ENCODE measurements around the gene SYK. TPM values are rescaled to one million over a fixed set of nuclear protein-coding genes. Genes with fewer than 3 reads are reported as not detected.

The SYK gene
- total RNA-seq, 4 donors from 2014 or later, result 6.7 to 22.2 (median 9.0) TPM

DNA sequence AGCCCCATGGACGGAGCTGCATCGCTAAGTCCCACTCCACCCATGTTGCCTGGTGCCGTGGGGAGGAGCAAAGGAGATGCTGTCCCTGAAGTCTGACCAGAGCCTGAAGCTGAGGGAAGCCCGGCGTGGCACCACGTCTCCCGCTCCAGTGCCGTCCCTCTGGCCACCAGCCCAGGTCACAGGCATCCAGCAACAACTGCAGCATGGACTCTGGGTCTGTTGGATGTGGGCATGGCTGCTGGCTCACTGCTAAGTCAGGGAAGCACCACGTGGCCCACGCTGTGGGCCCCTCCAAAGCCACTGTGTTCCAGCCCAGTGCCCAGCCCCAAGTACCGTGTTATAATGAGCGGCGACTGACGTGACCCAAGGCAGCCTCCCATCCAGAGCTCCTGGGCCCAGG is 112.6 kb downstream of the SYK start:
- H3K4me3 ChIP-seq, result no peak overlapping the region
- DNase-seq, result no peak
- no peaks in the 10 kb centered on the region for H3K9me3 ChIP-seq
- H3K36me3 ChIP-seq, result no peaks in the 10 kb centered on the region
- no peaks in the 10 kb centered on the region for H3K4me1 ChIP-seq
- H3K27me3 ChIP-seq, result no peaks in the 10 kb centered on the region
- no peak for TF ChIP-seq POLR2A (IDR thresholded peaks at IDR 0.05)
- TF ChIP-seq, protein P1, sequence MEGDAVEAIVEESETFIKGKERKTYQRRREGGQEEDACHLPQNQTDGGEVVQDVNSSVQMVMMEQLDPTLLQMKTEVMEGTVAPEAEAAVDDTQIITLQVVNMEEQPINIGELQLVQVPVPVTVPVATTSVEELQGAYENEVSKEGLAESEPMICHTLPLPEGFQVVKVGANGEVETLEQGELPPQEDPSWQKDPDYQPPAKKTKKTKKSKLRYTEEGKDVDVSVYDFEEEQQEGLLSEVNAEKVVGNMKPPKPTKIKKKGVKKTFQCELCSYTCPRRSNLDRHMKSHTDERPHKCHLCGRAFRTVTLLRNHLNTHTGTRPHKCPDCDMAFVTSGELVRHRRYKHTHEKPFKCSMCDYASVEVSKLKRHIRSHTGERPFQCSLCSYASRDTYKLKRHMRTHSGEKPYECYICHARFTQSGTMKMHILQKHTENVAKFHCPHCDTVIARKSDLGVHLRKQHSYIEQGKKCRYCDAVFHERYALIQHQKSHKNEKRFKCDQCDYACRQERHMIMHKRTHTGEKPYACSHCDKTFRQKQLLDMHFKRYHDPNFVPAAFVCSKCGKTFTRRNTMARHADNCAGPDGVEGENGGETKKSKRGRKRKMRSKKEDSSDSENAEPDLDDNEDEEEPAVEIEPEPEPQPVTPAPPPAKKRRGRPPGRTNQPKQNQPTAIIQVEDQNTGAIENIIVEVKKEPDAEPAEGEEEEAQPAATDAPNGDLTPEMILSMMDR (IDR thresholded peaks at IDR 0.05), result no peak
- H3K27ac ChIP-seq, result no peak overlapping the region
- intact Hi-C loops (cut with DNase I; ENCODE audit: low total_unique reads), result loop anchor here (10.0 kb wide), 2 partner anchors 521 to 771 kb away; no protein-coding TSS in a partner anchor

DNA sequence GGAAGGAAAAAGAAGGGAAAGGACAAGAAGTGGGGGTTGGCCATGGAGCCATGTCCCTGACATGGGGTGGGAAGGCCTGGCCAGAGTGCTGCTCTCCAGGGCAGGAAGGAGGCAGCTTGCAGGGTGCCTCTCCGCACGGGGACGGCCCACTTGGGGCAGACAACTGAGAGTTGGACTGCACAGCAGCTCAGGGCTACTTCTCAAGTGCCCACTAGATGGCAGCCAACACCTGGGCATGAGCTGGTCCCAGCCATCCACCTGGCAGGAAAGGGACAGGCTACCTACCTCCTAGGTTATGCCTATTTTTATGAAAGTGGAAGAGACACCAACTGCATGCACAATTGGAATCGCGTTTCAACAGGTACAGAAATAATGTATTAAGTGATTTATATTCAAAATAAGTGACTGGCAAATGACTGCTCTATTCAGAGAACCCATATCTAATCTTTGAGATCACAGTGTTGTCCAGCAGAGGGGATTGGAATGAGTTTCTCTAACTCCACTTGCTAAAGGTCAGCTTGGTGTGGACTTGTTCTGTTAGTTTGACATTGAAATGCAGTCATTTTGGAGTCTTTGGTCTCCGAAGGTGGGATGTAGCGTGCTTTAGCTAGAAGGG is 113.4 kb downstream of the SYK start:
- peak; percentile 66 to 72 for DNase-seq
- no peaks in the 10 kb centered on the region for H3K27me3 ChIP-seq
- no peaks in the 10 kb centered on the region for H3K36me3 ChIP-seq
- H3K9me3 ChIP-seq, result no peaks in the 10 kb centered on the region
- intact Hi-C loops (cut with DNase I; ENCODE audit: low total_unique reads), result loop anchor here (10.0 kb wide), 2 partner anchors 520 to 770 kb away; no protein-coding TSS in a partner anchor
- TF ChIP-seq, protein P1 (IDR thresholded peaks at IDR 0.05), result peak; percentile 83 to 97 (median 90)
- no peak for TF ChIP-seq POLR2A (IDR thresholded peaks at IDR 0.05)
- H3K4me1 ChIP-seq, result no peaks in the 10 kb centered on the region
- no peak overlapping the region for H3K27ac ChIP-seq
- no peak overlapping the region for H3K4me3 ChIP-seq

DNA sequence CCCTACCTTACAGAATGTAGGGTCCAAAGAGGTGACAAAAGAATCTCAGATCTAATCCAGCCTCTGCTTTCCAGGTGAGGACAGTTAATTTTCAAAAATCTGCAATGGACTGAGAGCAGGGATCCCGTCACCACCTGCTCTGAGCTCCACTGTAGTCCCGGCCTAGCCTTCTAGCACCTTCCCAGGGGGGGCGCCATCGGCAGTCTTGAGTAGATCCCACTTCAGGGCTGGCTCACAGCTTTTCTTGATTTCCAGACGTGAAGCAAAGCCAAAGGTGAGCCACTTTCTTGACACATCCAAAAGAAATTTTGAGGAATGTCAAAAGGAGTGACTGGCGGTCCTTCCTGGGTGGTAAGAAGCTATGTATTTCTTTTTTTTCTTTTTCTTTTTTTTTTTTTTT is 114.1 kb downstream of the SYK start:
- Histone ChIP-seq H3K36me3 (no peaks in the 10 kb centered on the region), H3K9me3 (no peaks in the 10 kb centered on the region), H3K27ac (no peak overlapping the region), H3K4me1 (no peaks in the 10 kb centered on the region), H3K4me3 (no peak overlapping the region), H3K27me3 (no peaks in the 10 kb centered on the region)
- DNase-seq, result peak in 1 of 2 donors; percentile 35
- no peak for TF ChIP-seq POLR2A (IDR thresholded peaks at IDR 0.05)
- TF ChIP-seq, protein P1 (IDR thresholded peaks at IDR 0.05), result peak in 1 of 4 experiments; percentile 15
- intact Hi-C loops (cut with DNase I; ENCODE audit: low total_unique reads), result loop anchor here (10.0 kb wide), 2 partner anchors 519 to 769 kb away; no protein-coding TSS in a partner anchor

DNA sequence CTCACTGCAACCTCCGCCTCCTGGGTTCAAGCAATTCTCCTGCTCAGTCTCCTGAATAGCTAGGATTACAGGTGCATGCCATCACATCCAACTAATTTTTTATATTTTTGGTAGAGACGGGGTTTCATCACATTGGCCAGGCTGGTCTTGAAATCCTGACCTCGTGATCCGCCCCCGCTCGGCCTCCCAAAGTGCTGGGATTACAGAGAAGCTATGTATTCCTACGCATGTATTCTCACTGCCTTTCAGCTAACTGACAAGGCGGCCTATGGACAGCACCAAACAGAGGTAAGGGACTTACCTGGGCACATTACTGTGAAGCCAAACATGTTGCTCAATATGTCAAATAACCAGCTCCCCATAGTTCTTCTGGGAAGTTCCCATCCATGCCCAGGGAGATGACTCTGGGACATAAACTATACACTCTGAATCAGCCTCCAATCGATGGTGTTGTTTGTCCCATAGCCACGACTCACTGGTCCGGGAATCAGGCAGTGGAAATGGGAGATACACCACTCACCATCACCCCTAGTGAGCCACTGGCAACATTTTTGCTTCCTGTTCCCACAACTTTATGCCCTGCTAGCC is 114.6 kb downstream of the SYK start:
- H3K27me3 ChIP-seq, result no peaks in the 10 kb centered on the region
- no peaks in the 10 kb centered on the region for H3K9me3 ChIP-seq
- no peaks in the 10 kb centered on the region for H3K36me3 ChIP-seq
- H3K27ac ChIP-seq, result no peak overlapping the region
- TF ChIP-seq, protein P1 (IDR thresholded peaks at IDR 0.05), result no peak
- no peak for TF ChIP-seq POLR2A (IDR thresholded peaks at IDR 0.05)
- no peaks in the 10 kb centered on the region for H3K4me1 ChIP-seq
- intact Hi-C loops (cut with DNase I; ENCODE audit: low total_unique reads), result loop anchor here (10.0 kb wide), 2 partner anchors 519 to 769 kb away; no protein-coding TSS in a partner anchor
- no peak for DNase-seq
- no peak overlapping the region for H3K4me3 ChIP-seq

DNA sequence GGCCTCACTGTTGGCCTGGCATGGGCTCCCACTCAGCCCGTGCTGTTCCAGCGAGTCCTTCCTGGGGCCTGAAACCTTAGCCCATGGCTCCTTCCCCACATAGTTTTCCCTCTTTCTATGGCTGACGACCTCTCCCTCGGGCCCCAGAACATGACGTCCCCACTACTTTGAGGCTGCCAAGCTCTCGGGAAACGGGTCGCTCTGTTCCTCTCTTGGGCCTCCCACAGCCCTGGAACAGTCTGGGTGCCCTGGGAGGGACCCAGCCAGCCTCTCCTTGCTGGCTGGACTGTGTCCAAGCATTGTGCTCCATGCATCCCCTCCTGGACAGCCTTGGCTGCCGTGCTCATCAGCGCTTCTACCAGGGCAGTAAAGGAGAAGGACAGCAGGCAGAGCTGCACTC is 118.3 kb downstream of the SYK start:
- Histone ChIP-seq H3K4me3 (no peak overlapping the region), H3K9me3 (no peaks in the 10 kb centered on the region), H3K36me3 (no peaks in the 10 kb centered on the region), H3K27ac (no peak overlapping the region), H3K4me1 (no peaks in the 10 kb centered on the region), H3K27me3 (no peaks in the 10 kb centered on the region)
- no peak for DNase-seq
- TF ChIP-seq, protein P1 (IDR thresholded peaks at IDR 0.05), result no peak
- no peak for TF ChIP-seq POLR2A (IDR thresholded peaks at IDR 0.05)
- intact Hi-C loops (cut with DNase I; ENCODE audit: low total_unique reads), result loop anchor here (10.0 kb wide), 2 partner anchors 515 to 765 kb away; no protein-coding TSS in a partner anchor
